WTC11 (cell line): ENCODE data around the gene ZNF804A.

Experiments
- CTCF ChIP-seq: fragments of 200-600 bp; IDR thresholded peaks from 2 replicates; pipeline ENCODE4 v1.8.0; 2022; ENCODE audit warnings: antibody characterized with exemption
- IRF2 ChIP-seq: sonication (generic); formaldehyde crosslinking; IDR thresholded peaks from 2 replicates; pipeline ENCODE4 v1.8.0; 2022; ENCODE audit warnings: low read depth, missing genetic modification reagents, borderline replicate concordance
- KAT7 ChIP-seq: sonication (generic); formaldehyde crosslinking; IDR thresholded peaks from 2 replicates; pipeline ENCODE4 v1.8.1; 2023; ENCODE audit warnings: missing genetic modification reagents, mild to moderate bottlenecking, borderline replicate concordance
- NFE2L1 ChIP-seq: sonication (generic); formaldehyde crosslinking; IDR thresholded peaks from 2 replicates; pipeline ENCODE4 v1.8.1; 2023; ENCODE audit warnings: missing genetic modification reagents
- NR2C2 ChIP-seq: sonication (generic); formaldehyde crosslinking; IDR thresholded peaks from 2 replicates; pipeline ENCODE4 v1.8.0; 2022; ENCODE audit warnings: mild to moderate bottlenecking, missing genetic modification reagents
- NR3C1 ChIP-seq: sonication (generic); formaldehyde crosslinking; conservative IDR thresholded peaks from 2 replicates; pipeline ENCODE4 v1.8.1; 2023; ENCODE audit warnings: low read depth, mild to moderate bottlenecking, missing genetic modification reagents
- USF2 ChIP-seq: sonication (generic); formaldehyde crosslinking; IDR thresholded peaks from 2 replicates; pipeline ENCODE4 v1.8.1; 2023; ENCODE audit warnings: mild to moderate bottlenecking, missing genetic modification reagents, moderate library complexity
- ZBTB43 ChIP-seq: sonication (generic); formaldehyde crosslinking; IDR thresholded peaks from 2 replicates; pipeline ENCODE4 v1.8.1; 2023; ENCODE audit warnings: mild to moderate bottlenecking, missing genetic modification reagents

- no peak for TF ChIP-seq NR2C2
- TF ChIP-seq NFE2L1 (CRISPR knock-in tag), result no peak
- no peak for TF ChIP-seq USF2 (CRISPR knock-in tag)
- TF ChIP-seq IRF2, result no peak
- no peak for TF ChIP-seq ZBTB43 (CRISPR knock-in tag)
- TF ChIP-seq KAT7 (CRISPR knock-in tag), result no peak
- no peak for TF ChIP-seq NR3C1 (CRISPR knock-in tag)
- TF ChIP-seq CTCF, result no peak
These were observed 277.6 kb downstream of the ZNF804A start for GRCh38 chr2:184875911-184876310.
